Stimulated activated CD4-positive, alpha-beta T cell treated with anti-CD3 and anti-CD28 coated beads, Interleukin-15, amount 100 ng/mL, for 24 hours (primary cell): ENCODE measurements around the gene TRIO.

Experiments
- DNase-seq: peaks from one replicate; pipeline ENCODE4 v3.0.0-alpha.2; 2020

The TRIO gene

GRCh38 chr5:14123974-14124482 lies 19.1 kb upstream of the TRIO start:
- no peak for DNase-seq

- DNase-seq: no peak
Observed at GRCh38 chr5:14125262-14125661, 17.9 kb upstream of the TRIO start.

- no peak for DNase-seq
Observed at GRCh38 chr5:14127587-14127986, 15.6 kb upstream of the TRIO start.

- DNase-seq: no peak
Observed at GRCh38 chr5:14128079-14128478, 15.1 kb upstream of the TRIO start.

GRCh38 chr5:14129123-14129522 lies 14.0 kb upstream of the TRIO start:
- no peak for DNase-seq

- DNase-seq: no peak
Observed at GRCh38 chr5:14131855-14132503, 11.2 kb upstream of the TRIO start.

- DNase-seq: no peak
Observed at GRCh38 chr5:14133394-14133793, 9.7 kb upstream of the TRIO start.

GRCh38 chr5:14134083-14134482 lies 9.1 kb upstream of the TRIO start:
- DNase-seq: no peak

GRCh38 chr5:14134771-14135170 lies 8.4 kb upstream of the TRIO start:
- no peak for DNase-seq

- DNase-seq: no peak
Observed at GRCh38 chr5:14135621-14136020, 7.5 kb upstream of the TRIO start.

- DNase-seq: no peak
Observed at GRCh38 chr5:14136228-14136627, 6.9 kb upstream of the TRIO start.

- no peak for DNase-seq
Observed at GRCh38 chr5:14138608-14139540, 4.3 kb upstream of the TRIO start.

GRCh38 chr5:14141764-14142163 lies 1.4 kb upstream of the TRIO start:
- no peak for DNase-seq

- peak; percentile 9 for DNase-seq
Observed at GRCh38 chr5:14142202-14142826, 828 bp upstream of the TRIO start.

GRCh38 chr5:14143546-14143840 lies 351 bp downstream of the TRIO start:
- no peak for DNase-seq

- DNase-seq: peak; percentile 52
Observed at GRCh38 chr5:14143841-14144585, 871 bp downstream of the TRIO start.

- peak; percentile 46 for DNase-seq
Observed at GRCh38 chr5:14144586-14145434, 1.7 kb downstream of the TRIO start.

- DNase-seq: no peak
Observed at GRCh38 chr5:14145435-14146334, 2.5 kb downstream of the TRIO start.

- DNase-seq: no peak
Observed at GRCh38 chr5:14146725-14147124, 3.6 kb downstream of the TRIO start.

GRCh38 chr5:14147210-14147609 lies 4.1 kb downstream of the TRIO start:
- DNase-seq: no peak

GRCh38 chr5:14148483-14148882 lies 5.3 kb downstream of the TRIO start:
- no peak for DNase-seq
